Suprapubic skin (tissue), 4 donors: ENCODE measurements around the gene USB1.

Source experiments
- EP300 ChIP-seq: sonication (generic); formaldehyde crosslinking; IDR thresholded peaks from one replicate; pipeline ENCODE4 v1.6.1; 2017; ENCODE audit warnings: antibody characterized with exemption
- POLR2A ChIP-seq, 2 donors: fragments of 450-650 bp; IDR thresholded peaks; one replicate each; pipeline ENCODE4 v1.6.1; 2017; ENCODE audit warnings: antibody characterized with exemption in 2 of 2, mild to moderate bottlenecking in 2 of 2, moderate library complexity in 2 of 2
- POLR2AphosphoS5 ChIP-seq, 3 donors: sonication (generic); formaldehyde crosslinking; IDR thresholded peaks; one replicate each; pipeline ENCODE4 v1.6.1; 2017; ENCODE audit warnings: antibody characterized with exemption in 3 of 3
- TF ChIP-seq, protein P1 (sequence below), 2 donors: fragments of 200-600 bp in 1 of 2; fragments of 450-650 bp in 1 of 2; sonication (generic) in 1 of 2; IDR thresholded peaks; one replicate each; pipeline ENCODE4 v1.5.1; 2016 to 2019; ENCODE audit warnings: antibody characterized with exemption in 2 of 2, mild to moderate bottlenecking in 1 of 2, moderate library complexity in 1 of 2

DNA sequence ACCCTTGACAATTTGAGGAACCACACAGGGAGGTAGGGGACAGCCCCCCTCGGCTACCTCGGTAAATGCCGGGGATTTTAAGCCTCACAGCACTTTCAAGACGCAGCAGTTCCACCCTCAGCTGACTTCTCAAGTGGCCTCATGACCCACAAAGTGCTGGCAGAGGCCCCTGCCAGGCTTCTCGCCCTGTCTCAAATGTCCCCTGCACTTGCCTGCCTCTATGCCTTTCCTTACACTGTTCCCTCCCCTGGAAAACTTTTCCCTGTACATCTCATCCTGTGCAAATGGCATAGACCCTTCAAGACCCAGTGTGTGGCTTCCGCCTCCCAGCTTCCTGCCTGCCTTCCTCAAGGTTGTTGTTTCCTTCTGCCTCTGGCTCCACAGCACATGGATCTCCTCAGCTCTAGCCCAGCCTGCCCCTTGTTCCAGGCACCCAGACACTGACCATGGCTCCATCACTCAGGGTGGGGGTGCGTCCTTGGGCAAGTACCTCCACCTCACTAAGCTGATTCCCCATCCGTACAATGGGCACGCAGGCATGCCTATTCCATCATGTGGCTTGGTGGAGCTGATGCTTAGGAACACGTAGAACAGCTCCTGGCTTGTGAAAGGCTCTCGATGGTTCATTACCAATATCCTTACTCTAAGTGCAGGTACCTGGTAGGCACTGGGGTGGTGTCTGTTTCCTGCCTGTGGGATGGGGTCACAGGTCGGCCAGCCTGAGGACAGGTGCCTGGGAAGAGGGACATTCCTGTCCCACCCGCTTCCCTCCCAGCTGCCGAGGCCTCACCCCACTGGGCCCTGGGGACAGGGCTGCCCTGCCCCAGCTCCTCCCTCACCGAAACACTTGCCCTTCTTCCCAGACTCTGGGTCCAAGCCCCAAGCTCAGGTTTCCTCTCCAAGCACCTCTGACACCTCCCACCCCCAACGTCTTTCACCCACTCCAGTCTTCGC is 48.3 kb downstream of the USB1 start:
- TF ChIP-seq POLR2A (IDR thresholded peaks at IDR 0.05): no peak
- TF ChIP-seq, protein P1, sequence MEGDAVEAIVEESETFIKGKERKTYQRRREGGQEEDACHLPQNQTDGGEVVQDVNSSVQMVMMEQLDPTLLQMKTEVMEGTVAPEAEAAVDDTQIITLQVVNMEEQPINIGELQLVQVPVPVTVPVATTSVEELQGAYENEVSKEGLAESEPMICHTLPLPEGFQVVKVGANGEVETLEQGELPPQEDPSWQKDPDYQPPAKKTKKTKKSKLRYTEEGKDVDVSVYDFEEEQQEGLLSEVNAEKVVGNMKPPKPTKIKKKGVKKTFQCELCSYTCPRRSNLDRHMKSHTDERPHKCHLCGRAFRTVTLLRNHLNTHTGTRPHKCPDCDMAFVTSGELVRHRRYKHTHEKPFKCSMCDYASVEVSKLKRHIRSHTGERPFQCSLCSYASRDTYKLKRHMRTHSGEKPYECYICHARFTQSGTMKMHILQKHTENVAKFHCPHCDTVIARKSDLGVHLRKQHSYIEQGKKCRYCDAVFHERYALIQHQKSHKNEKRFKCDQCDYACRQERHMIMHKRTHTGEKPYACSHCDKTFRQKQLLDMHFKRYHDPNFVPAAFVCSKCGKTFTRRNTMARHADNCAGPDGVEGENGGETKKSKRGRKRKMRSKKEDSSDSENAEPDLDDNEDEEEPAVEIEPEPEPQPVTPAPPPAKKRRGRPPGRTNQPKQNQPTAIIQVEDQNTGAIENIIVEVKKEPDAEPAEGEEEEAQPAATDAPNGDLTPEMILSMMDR (IDR thresholded peaks at IDR 0.05): no peak
- TF ChIP-seq EP300: no peak
- no peak for TF ChIP-seq POLR2AphosphoS5 (IDR thresholded peaks at IDR 0.05)
